ENCODE results near the gene NT5C2.

The NT5C2 gene

GRCh38 chr10:103204353-103205255 lies 11.5 kb upstream of the NT5C2 start:
- H3K4me3 ChIP-seq (ENCODE audit: low read depth, low read length): no peak overlapping the region
- TF ChIP-seq, protein P1, sequence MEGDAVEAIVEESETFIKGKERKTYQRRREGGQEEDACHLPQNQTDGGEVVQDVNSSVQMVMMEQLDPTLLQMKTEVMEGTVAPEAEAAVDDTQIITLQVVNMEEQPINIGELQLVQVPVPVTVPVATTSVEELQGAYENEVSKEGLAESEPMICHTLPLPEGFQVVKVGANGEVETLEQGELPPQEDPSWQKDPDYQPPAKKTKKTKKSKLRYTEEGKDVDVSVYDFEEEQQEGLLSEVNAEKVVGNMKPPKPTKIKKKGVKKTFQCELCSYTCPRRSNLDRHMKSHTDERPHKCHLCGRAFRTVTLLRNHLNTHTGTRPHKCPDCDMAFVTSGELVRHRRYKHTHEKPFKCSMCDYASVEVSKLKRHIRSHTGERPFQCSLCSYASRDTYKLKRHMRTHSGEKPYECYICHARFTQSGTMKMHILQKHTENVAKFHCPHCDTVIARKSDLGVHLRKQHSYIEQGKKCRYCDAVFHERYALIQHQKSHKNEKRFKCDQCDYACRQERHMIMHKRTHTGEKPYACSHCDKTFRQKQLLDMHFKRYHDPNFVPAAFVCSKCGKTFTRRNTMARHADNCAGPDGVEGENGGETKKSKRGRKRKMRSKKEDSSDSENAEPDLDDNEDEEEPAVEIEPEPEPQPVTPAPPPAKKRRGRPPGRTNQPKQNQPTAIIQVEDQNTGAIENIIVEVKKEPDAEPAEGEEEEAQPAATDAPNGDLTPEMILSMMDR (IDR thresholded peaks at IDR 0.05; ENCODE audit: borderline replicate concordance, insufficient read depth, low read depth, low read length): no peak

DNA sequence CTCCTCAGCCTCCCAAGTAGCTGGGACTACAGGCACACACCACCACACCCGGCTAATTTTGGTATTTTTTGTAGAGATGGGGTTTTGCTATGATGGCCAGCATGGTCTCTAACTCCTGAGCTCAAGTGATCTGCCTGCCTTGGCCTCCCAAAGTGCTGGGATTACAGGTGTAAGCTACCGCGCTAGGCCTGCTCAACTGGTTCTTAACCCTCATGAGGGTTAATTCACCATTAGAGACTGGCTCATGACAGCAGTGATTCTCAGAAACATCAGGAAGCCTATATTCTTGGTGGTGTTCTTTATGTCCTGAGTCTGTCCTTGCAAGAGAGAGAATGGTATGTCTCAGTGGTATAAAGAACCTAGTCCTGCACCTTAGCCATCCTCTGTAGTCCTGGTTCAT lies 10.4 kb upstream of the NT5C2 start:
- TF ChIP-seq, protein P1 (IDR thresholded peaks at IDR 0.05; ENCODE audit: borderline replicate concordance, insufficient read depth, low read depth, low read length): no peak
- H3K4me3 ChIP-seq (ENCODE audit: low read depth, low read length): no peak overlapping the region

GRCh38 chr10:103202319-103202718 lies 9.2 kb upstream of the NT5C2 start:
- TF ChIP-seq, protein P1 (IDR thresholded peaks at IDR 0.05; ENCODE audit: borderline replicate concordance, insufficient read depth, low read depth, low read length): no peak
- no peak overlapping the region for H3K4me3 ChIP-seq (ENCODE audit: low read depth, low read length)

DNA sequence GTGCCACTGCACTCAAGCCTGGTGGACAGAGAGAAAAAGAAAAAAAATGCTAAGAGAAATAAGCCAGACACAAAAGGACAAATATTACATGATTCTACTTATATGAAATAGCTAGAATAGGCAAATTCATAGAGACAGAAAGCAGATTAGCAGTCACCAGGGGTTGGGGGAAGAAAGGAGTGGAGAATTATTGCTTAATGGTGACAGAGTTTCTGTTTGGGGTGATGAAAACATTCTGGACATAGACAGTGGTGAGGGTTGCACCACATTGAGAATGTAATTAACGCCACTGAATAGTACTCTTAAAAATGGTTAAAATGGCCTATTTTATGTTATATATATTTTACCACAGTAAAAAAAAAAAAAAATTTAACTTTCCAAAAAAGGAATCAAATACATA lies 6.4 kb upstream of the NT5C2 start:
- TF ChIP-seq, protein P1 (IDR thresholded peaks at IDR 0.05; ENCODE audit: borderline replicate concordance, insufficient read depth, low read depth, low read length): no peak
- no peak overlapping the region for H3K4me3 ChIP-seq (ENCODE audit: low read depth, low read length)

DNA sequence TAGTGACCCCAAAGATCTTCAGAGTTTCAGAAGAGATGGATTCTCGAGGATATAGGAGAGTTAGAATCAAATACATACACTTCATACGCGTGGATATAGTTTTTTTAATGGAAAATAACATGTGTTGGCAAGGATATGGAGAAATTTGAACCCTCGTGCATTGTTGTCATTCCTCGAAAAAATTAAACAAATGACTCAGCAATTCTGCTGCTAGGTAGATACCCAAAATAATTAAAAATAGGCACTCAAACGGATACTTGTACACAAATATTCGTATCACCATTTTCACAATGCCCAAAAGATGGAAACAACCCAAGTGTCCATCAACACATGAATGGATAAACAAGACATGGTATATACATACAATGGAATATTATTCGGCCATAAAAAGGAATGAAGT lies 5.6 kb upstream of the NT5C2 start:
- H3K4me3 ChIP-seq (ENCODE audit: low read depth, low read length): no peak overlapping the region
- TF ChIP-seq, protein P1 (IDR thresholded peaks at IDR 0.05; ENCODE audit: borderline replicate concordance, insufficient read depth, low read depth, low read length): no peak

DNA sequence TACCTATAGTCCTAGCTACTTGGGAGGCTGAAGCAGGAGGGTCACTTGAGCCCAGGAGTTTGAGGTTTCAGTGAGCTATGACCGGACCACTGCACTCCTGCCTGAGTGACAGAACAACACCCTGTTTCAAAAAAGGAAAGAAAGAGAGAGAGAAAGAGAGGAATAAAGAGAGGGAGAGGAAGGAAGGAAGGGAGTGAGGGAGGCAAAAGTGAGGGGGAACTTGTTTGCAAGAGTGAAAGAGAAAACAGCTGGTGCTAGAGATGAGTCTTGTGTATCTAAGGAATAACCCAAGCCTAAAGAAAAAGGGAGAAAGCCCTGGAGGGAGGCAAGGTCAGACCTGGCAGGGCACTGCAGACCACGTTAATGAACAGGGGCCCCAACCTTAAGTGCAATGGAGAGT lies 4.8 kb upstream of the NT5C2 start:
- TF ChIP-seq, protein P1 (IDR thresholded peaks at IDR 0.05; ENCODE audit: borderline replicate concordance, insufficient read depth, low read depth, low read length): no peak
- no peak overlapping the region for H3K4me3 ChIP-seq (ENCODE audit: low read depth, low read length)

- no peak overlapping the region for H3K4me3 ChIP-seq (ENCODE audit: low read depth, low read length)
- TF ChIP-seq, protein P1 (IDR thresholded peaks at IDR 0.05; ENCODE audit: borderline replicate concordance, insufficient read depth, low read depth, low read length): no peak
Measured at GRCh38 chr10:103197174-103197573, 4.1 kb upstream of the NT5C2 start.
